Measurements from ENCODE around the gene CACNA1I. TPM values are rescaled to one million over a fixed set of nuclear protein-coding genes. Genes with fewer than 3 reads are reported as not detected.

CACNA1I gene
- total RNA-seq, 2 donors from 2014 or later: 20.3 to 27.9 TPM

DNA sequence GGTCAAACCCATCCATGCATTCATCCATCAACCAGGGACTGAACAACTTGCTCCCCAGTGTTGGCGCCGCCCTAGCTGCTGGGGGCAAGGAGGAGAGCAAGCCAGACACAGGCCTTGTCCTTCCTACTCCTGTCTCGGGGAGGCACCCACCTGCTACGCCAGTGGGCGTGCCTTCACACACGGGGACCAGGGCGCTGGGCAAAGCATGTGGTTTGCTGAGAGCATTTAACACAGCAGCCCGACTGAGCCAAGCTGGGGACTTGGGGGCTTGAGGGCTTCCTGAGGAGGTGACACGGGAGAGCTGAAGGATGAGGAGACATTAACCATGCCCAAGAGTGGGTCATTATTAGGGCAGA is 30.6 kb downstream of the CACNA1I start:
- H3K36me3 Mint-ChIP-seq (ENCODE audit: low read depth): peaks cover 2% of the 10 kb centered on the region
- ATAC-seq (no peak), DNase-seq (no peak)
- H3K4me1 Mint-ChIP-seq: peaks cover 16% of the 10 kb centered on the region
- no peak overlapping the region for H3K4me3 Mint-ChIP-seq
- H3K27me3 Mint-ChIP-seq: peaks cover 6% of the 10 kb centered on the region
- H3K9me3 ChIP-seq (ENCODE audit: control insufficient read depth, low read length, poor library complexity, severe bottlenecking): no peaks in the 10 kb centered on the region
- no peak overlapping the region for H3K27ac Mint-ChIP-seq

DNA sequence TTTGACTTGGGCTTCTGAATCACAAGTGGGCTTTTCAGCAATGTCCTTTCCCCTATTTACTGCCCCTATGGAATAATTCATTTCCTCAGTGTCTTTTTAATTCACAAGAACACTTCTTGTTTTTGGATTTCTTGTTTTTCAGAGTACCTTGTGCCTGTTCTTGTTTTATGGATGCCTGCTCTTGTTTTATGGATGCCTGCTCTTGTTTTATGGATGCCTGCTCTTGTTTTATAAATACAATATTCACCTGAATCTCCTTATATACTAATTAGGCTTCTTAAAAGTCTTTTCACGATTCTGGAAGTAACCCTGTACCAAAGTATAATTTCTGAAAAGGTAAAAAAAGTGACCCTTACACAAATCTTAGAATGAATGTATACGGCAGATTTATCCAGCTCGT is 32.8 kb downstream of the CACNA1I start:
- H3K27ac Mint-ChIP-seq: no peak overlapping the region
- no peak overlapping the region for H3K4me3 Mint-ChIP-seq

GRCh38 chr22:39610246-39610645 is 39.7 kb downstream of the CACNA1I start:
- H3K9me3 ChIP-seq (ENCODE audit: control insufficient read depth, low read length, poor library complexity, severe bottlenecking): no peaks in the 10 kb centered on the region
- Mint-ChIP-seq H3K4me3 (no peak overlapping the region), H3K27me3 (no peaks in the 10 kb centered on the region), H3K4me1 (peaks cover 24% of the 10 kb centered on the region), H3K36me3 (ENCODE audit: low read depth) (peaks cover 2% of the 10 kb centered on the region), H3K27ac (no peak overlapping the region)
- ATAC-seq: no peak
- DNase-seq: no peak

More for the DNA sequence above, 32.8 kb downstream of the CACNA1I start:
- H3K27me3 Mint-ChIP-seq: no peaks in the 10 kb centered on the region
- H3K4me1 Mint-ChIP-seq: peaks cover 14% of the 10 kb centered on the region
- H3K9me3 ChIP-seq (ENCODE audit: control insufficient read depth, low read length, poor library complexity, severe bottlenecking): no peaks in the 10 kb centered on the region
- H3K36me3 Mint-ChIP-seq (ENCODE audit: low read depth): peaks cover 2% of the 10 kb centered on the region
- DNase-seq (no peak), ATAC-seq (no peak)

- H3K27ac Mint-ChIP-seq: no peak overlapping the region
- H3K36me3 Mint-ChIP-seq (ENCODE audit: low read depth): peaks cover 2% of the 10 kb centered on the region
- no peak overlapping the region for H3K4me3 Mint-ChIP-seq
- DNase-seq: no peak
- H3K4me1 Mint-ChIP-seq: peaks cover 20% of the 10 kb centered on the region
- ATAC-seq: no peak
- H3K27me3 Mint-ChIP-seq: no peaks in the 10 kb centered on the region
- no peaks in the 10 kb centered on the region for H3K9me3 ChIP-seq (ENCODE audit: control insufficient read depth, low read length, poor library complexity, severe bottlenecking)
Observed at GRCh38 chr22:39610766-39611165, 40.2 kb downstream of the CACNA1I start.

GRCh38 chr22:39611360-39611759 is 40.8 kb downstream of the CACNA1I start:
- no peak for ATAC-seq
- Mint-ChIP-seq H3K36me3 (ENCODE audit: low read depth) (peaks cover 2% of the 10 kb centered on the region), H3K27me3 (no peaks in the 10 kb centered on the region), H3K27ac (no peak overlapping the region), H3K4me1 (peaks cover 20% of the 10 kb centered on the region), H3K4me3 (no peak overlapping the region)
- no peak for DNase-seq
- H3K9me3 ChIP-seq (ENCODE audit: control insufficient read depth, low read length, poor library complexity, severe bottlenecking): no peaks in the 10 kb centered on the region

DNA sequence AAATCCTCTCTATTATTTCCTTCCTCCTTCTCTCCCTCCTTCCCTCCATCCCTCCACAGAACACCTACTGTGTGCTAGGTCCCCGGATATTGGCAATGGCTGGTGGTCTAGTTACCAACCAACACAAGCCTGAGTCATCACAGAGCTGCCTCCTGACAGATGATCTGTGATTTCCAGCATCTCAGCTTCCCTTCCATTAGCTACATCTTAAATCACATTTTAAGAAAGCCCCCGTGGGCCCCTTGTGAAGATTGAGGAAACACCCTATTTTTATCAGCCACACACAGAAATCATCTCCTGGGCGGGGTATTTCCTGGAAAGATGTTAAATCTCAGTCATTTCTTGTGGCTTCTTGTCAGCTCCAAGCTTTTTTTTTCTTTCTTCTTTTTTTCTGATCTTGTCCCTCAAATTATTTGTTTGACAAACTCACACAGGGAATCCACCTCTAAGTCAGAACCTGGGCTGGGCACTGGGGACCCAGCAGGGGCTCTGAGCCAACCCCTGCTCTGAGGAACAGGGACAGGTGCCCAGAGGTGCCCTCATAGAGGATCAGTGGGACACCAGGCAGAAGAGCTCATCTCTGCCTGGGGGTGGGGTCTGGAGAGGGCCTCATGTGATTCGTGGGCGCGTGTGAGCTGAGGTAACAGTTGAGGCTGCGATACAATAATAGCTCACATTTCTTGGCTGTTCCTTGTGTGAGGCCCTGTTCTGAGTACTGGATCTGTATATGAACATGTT is 42.4 kb downstream of the CACNA1I start:
- peak; percentile 64 for ATAC-seq
- no peaks in the 10 kb centered on the region for H3K27me3 Mint-ChIP-seq
- no peak for DNase-seq
- H3K27ac Mint-ChIP-seq: peak overlapping the region; percentile 94
- H3K9me3 ChIP-seq (ENCODE audit: control insufficient read depth, low read length, poor library complexity, severe bottlenecking): no peaks in the 10 kb centered on the region
- peak overlapping the region; percentile 80 for H3K4me3 Mint-ChIP-seq
- peaks cover 25% of the 10 kb centered on the region for H3K4me1 Mint-ChIP-seq
- H3K36me3 Mint-ChIP-seq (ENCODE audit: low read depth): peaks cover 4% of the 10 kb centered on the region

GRCh38 chr22:39613549-39613921 is 43.0 kb downstream of the CACNA1I start:
- H3K9me3 ChIP-seq (ENCODE audit: control insufficient read depth, low read length, poor library complexity, severe bottlenecking): no peaks in the 10 kb centered on the region
- Mint-ChIP-seq H3K4me3 (peak overlapping the region; percentile 80), H3K4me1 (peaks cover 29% of the 10 kb centered on the region)

DNA sequence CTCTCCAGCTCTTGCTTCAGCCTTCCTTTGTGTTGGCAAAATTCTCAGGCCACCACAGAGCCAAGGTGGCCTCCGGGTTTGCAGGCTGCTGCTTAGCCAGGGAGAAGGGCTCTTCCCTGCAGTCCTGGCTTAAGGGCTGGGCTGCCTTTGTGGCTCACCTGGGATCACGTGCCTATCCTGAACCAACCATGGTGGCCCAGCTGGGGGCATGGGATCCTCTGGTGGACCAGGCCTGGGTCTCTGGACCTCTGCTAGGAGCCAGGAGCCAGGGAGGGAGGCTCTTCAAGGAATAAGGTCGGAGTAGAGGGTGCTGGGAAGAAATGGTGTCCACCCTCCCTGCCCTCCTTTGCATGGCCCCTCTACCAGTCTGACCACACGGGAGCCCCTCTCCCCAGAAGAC is 43.9 kb downstream of the CACNA1I start:
- ATAC-seq: no peak
- Mint-ChIP-seq H3K27me3 (no peaks in the 10 kb centered on the region), H3K4me3 (no peak overlapping the region), H3K4me1 (peaks cover 29% of the 10 kb centered on the region), H3K36me3 (ENCODE audit: low read depth) (peaks cover 6% of the 10 kb centered on the region), H3K27ac (peak overlapping the region; percentile 94)
- no peak for DNase-seq
- H3K9me3 ChIP-seq (ENCODE audit: control insufficient read depth, low read length, poor library complexity, severe bottlenecking): no peaks in the 10 kb centered on the region

More at GRCh38 chr22:39613549-39613921, 43.0 kb downstream of the CACNA1I start:
- DNase-seq (no peak), ATAC-seq (no peak)
- H3K36me3 Mint-ChIP-seq (ENCODE audit: low read depth): peaks cover 6% of the 10 kb centered on the region
- H3K27ac Mint-ChIP-seq: peak overlapping the region; percentile 94
- no peaks in the 10 kb centered on the region for H3K27me3 Mint-ChIP-seq

GRCh38 chr22:39616051-39616450 is 45.5 kb downstream of the CACNA1I start:
- ATAC-seq (no peak), DNase-seq (no peak)
- H3K27ac Mint-ChIP-seq: peak overlapping the region; percentile 39
- no peaks in the 10 kb centered on the region for H3K9me3 ChIP-seq (ENCODE audit: control insufficient read depth, low read length, poor library complexity, severe bottlenecking)
- H3K36me3 Mint-ChIP-seq (ENCODE audit: low read depth): peaks cover 6% of the 10 kb centered on the region
- H3K4me3 Mint-ChIP-seq: no peak overlapping the region
- peaks cover 31% of the 10 kb centered on the region for H3K4me1 Mint-ChIP-seq
- no peaks in the 10 kb centered on the region for H3K27me3 Mint-ChIP-seq

- H3K4me3 Mint-ChIP-seq: no peak overlapping the region
- ATAC-seq (no peak), DNase-seq (no peak)
- no peak overlapping the region for H3K27ac Mint-ChIP-seq
- H3K27me3 Mint-ChIP-seq: no peaks in the 10 kb centered on the region
- no peaks in the 10 kb centered on the region for H3K9me3 ChIP-seq (ENCODE audit: control insufficient read depth, low read length, poor library complexity, severe bottlenecking)
- peaks cover 6% of the 10 kb centered on the region for H3K36me3 Mint-ChIP-seq (ENCODE audit: low read depth)
- H3K4me1 Mint-ChIP-seq: peaks cover 34% of the 10 kb centered on the region
Observed at GRCh38 chr22:39616781-39617180, 46.2 kb downstream of the CACNA1I start.

DNA sequence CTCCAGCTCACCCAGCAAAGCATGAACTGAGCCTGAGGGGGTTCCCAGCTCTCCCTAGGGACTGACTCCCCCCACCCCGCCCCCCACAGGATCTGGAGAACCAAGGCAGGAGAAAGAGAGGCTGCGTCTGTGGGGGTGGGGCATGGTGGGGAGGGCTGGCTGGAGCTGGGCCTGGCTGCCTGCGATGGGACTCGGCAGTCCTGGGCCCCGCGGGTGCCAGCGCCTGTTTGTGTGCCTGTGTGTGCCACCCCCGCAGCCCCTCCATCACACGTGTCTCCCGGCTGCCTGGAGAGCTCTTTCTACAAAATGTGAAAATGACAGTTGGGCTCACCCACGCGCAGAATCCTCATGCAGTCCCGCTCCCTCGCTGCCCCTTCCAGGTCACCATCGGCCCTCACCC is 46.8 kb downstream of the CACNA1I start:
- H3K4me3 Mint-ChIP-seq: no peak overlapping the region

GRCh38 chr22:39617970-39618757 is 47.6 kb downstream of the CACNA1I start:
- H3K27ac Mint-ChIP-seq: no peak overlapping the region
- H3K27me3 Mint-ChIP-seq: no peaks in the 10 kb centered on the region
- H3K4me3 Mint-ChIP-seq: no peak overlapping the region
- no peaks in the 10 kb centered on the region for H3K9me3 ChIP-seq (ENCODE audit: control insufficient read depth, low read length, poor library complexity, severe bottlenecking)
- ATAC-seq (no peak), DNase-seq (no peak)
- peaks cover 27% of the 10 kb centered on the region for H3K4me1 Mint-ChIP-seq
- peaks cover 6% of the 10 kb centered on the region for H3K36me3 Mint-ChIP-seq (ENCODE audit: low read depth)

More for the DNA sequence above, 46.8 kb downstream of the CACNA1I start:
- DNase-seq (no peak), ATAC-seq (no peak)
- H3K36me3 Mint-ChIP-seq (ENCODE audit: low read depth): peaks cover 6% of the 10 kb centered on the region
- no peak overlapping the region for H3K27ac Mint-ChIP-seq
- no peaks in the 10 kb centered on the region for H3K27me3 Mint-ChIP-seq
- H3K9me3 ChIP-seq (ENCODE audit: control insufficient read depth, low read length, poor library complexity, severe bottlenecking): no peaks in the 10 kb centered on the region
- peaks cover 35% of the 10 kb centered on the region for H3K4me1 Mint-ChIP-seq

- no peaks in the 10 kb centered on the region for H3K9me3 ChIP-seq (ENCODE audit: control insufficient read depth, low read length, poor library complexity, severe bottlenecking)
- Mint-ChIP-seq H3K4me3 (no peak overlapping the region), H3K4me1 (peaks cover 21% of the 10 kb centered on the region), H3K27ac (no peak overlapping the region), H3K27me3 (no peaks in the 10 kb centered on the region), H3K36me3 (ENCODE audit: low read depth) (peaks cover 6% of the 10 kb centered on the region)
- no peak for ATAC-seq
- DNase-seq: no peak
Observed at GRCh38 chr22:39618996-39619530, 48.5 kb downstream of the CACNA1I start.
